ENCODE measurements around the gene MPHOSPH8.
"Not testable (repeated sequence)": the region's sequence is repeated elsewhere in the genome, so short reads cannot be mapped to it uniquely, and the experiment has no call there.

DNA sequence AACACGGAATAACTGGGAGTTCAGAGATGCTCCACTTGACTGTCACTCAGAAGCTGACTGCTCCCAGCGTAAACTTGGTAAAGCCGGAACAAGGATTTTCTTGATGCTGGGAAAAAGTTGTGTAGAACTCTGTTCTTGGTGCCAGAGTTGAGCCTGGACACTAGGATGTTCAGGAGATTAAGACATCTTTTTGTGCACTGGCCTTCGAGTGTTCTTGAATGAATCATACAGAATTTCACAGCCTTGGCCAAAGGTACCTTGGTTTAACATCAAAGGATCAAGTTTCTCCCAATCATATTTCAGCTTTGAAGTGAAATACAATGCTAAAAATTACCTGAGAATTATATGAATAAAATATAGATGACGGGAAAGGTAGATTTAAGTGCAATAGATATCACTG is 67.5 kb downstream of the MPHOSPH8 start:
- TF ChIP-seq, protein P1, sequence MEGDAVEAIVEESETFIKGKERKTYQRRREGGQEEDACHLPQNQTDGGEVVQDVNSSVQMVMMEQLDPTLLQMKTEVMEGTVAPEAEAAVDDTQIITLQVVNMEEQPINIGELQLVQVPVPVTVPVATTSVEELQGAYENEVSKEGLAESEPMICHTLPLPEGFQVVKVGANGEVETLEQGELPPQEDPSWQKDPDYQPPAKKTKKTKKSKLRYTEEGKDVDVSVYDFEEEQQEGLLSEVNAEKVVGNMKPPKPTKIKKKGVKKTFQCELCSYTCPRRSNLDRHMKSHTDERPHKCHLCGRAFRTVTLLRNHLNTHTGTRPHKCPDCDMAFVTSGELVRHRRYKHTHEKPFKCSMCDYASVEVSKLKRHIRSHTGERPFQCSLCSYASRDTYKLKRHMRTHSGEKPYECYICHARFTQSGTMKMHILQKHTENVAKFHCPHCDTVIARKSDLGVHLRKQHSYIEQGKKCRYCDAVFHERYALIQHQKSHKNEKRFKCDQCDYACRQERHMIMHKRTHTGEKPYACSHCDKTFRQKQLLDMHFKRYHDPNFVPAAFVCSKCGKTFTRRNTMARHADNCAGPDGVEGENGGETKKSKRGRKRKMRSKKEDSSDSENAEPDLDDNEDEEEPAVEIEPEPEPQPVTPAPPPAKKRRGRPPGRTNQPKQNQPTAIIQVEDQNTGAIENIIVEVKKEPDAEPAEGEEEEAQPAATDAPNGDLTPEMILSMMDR (IDR thresholded peaks at IDR 0.05; ENCODE audit: low read depth, low read length, poor library complexity, severe bottlenecking), result not testable (repeated sequence)
- TF ChIP-seq EZH2phosphoT487 (IDR thresholded peaks at IDR 0.05; ENCODE audit: borderline replicate concordance, low read length), result not testable (repeated sequence)

All from DOHH2 (cell line).